HG03457 (cell line): ENCODE data around the gene ZSCAN29.

ENCODE experiments used
- ATAC-seq: cut with Tn5 transposase; IDR thresholded peaks from one replicate; pipeline ENCODE4 v1.9.1; 2021; ENCODE audit warnings: moderate number of reproducible peaks; ENCODE audit not compliant: unreplicated experiment

Gene ZSCAN29

DNA sequence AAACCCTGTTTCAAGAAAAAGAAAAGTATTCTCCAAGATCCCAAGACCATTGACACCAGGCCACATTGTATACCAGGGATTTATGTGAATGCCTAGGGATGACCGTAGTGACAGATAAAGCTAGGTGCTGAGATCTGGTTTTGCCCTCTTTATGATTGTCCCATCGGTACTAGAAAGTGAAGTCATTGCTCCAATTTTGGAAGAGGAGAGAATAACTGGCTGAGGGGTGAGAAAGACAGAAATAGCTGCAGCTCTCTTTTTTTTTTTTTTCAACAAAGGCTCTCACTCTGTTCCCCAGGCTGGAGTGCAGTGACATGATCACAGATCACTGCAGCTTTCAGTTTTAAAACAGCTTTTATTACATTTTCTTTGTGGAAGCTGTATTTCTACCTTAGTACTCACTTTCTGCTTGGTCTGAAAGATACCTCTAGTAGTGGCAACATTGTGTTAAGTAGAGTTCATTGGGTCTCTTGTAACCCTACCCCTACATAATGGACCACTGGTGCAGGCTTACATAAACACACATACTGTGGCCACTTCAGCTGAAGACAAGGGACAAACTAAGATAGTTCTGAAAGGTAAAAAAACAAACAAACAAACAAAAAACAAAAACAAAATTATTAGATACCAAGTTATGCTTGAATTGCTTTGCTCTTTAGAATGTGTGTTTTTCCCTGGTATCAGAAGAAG lies 18.0 kb downstream of the ZSCAN29 start:
- ATAC-seq: no peak

DNA sequence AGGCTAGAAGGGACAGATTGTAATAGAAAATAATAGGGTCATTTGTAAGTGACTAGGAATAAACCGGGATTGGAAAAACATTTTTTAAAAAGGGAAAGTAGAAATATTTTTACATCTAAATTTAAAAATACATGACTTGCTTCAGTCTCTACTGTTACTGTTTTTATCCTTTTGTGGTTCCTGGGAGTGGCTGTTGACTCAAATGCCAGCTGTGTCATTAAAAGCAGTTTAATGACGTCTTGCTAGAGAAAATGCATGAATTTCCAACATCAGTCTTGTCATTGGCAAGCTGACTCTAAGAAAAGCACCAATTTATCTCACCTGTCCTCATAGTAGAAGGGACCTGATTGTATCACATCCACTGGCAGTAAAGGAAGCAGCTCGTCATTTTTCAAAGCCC lies 23.7 kb downstream of the ZSCAN29 start:
- ATAC-seq: no peak

DNA sequence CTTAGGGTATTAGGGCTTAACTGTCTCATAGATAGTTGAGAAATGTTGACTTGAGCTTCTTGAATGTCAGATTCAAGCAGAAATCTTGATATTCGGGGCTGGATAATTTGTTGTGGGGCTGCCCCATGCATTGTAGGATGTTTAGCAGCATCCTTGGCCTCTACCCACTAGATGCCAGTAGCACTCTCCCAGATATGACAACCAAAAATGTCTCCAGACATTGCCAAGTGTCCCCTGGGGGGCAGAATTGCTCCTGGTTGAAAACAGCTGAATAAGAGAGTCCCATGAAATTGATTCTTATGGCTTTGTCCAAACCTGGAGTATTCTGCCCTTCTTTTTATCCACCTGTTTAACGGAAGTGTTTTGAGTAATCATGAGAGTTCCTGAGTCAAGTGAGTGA lies 24.5 kb downstream of the ZSCAN29 start:
- ATAC-seq: no peak

DNA sequence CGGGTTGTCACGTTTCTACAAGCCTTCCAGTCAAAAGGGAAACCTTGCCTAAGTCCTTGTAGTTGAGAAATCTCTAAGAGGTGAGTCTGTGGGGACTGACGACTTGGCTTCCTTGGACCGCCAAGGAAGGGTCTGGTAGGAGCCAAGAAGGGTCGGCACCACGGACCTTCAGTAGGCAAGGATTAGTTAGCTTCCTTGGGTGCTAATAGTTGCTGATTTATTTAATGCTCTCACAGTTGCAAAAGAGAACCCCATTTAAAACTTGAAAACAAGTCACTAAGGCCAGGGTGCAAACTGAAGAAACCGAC lies 40.1 kb downstream of the ZSCAN29 start:
- ATAC-seq: no peak

DNA sequence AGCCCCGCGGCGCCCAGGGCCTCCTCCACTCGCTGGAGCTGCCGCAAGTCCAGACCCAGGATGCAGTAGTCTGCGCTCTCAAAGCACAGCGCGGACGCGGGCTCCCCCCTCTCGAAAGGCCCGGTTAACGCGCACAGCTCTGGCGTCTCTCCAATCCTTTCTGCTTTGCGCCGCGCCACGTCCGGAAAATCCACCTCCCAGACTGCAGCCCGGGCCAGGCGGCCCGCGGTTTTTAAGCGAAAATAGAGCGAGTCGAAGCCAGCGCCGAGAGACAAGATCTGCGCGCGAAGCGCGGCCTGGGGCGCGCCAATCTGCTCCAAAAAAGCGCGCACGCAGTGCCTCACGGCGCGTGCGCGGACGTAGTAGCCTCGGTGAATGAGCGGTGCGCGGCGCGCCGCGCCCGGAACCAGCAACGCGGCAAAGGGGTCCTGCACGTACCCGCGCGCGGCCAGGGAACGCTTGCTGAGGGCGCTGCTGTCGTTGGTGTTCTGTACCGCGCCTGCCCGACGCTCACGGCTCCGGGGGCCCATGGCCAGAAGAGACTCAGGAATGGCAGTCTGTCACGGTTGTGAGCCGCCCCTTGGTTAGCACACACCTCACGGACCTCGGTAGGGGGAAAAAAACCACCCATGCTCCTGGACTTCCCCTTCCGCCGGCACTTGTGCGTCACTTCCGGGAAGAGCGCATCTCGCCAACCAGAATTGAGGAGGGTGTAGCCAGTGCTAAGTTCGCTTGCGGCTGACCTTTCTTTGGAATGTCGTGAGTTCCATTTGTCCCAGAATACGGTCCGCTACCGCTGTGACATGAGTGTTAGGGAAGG lies 40.7 kb downstream of the ZSCAN29 start, which contains the start of gene LCMT2:
TSS of gene LCMT2 (minus strand) at position 614 of the 820 bp plus-strand sequence. CDS start at position 530, 84 bp downstream.
- peak; percentile 82 for ATAC-seq

DNA sequence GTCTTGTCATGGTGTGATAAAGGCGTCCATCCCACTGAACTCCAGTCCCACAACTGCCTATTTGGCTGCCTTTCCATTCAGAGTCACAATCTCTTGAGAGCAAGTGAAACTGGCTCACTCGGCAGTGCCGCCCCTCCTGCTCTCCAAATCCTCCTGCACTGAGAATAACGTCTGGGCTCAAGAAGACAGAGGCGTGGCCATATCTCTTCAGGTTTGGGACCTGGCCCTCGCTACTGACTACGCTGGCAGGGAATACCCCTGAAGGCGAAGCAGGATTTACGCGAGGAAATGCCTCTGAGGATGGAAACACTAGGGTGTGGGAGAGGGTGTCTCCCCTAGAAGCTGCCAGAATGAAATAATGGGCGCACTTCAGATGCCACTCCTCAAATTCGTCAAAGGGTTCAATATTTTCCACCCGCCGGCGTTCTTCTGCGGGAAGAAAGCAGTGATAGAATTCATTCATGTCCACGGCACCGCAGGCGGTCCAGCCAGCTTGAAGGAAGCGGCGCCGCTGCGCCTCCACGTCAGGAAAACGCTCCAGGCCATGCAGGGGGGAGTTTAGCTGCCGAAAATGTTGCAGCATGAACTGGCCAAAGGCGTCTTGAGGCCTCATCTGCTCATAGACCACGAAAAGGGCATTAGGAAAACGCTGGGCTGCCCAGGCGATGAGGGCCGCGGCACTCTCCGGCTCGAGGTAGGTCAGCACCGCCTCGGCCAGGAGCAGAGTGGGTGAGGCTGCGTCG lies 41.5 kb downstream of the ZSCAN29 start:
- no peak for ATAC-seq

DNA sequence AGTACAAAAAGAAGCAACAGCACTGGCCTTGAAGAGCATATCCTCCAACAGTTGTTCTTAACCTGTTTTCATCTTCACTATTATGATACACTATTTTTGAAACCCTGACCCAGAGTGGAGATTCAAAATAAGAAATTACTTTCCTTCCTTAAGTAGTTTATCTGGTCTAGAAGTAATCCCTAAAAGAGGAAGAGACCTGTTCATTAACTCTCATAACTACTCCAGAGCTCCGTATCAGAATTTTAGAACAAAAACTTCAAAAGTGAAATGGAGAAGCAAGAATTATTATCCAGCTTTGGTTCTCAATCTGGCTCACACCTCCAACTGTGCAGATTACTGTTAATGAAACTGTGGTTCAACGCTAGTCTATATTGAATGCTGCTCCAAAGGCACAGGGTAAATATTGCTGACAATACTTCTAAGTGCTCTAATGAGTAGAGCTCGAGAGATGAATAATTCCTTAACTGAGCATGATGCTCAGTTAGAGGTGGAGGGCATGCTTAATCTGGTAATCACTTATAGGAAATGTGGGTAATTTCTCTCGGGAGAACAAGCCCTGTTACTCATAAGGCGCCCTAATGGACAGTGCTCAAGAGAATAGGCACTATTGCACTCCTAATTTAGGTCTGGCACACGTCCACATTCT lies 45.7 kb downstream of the ZSCAN29 start:
- ATAC-seq: no peak

DNA sequence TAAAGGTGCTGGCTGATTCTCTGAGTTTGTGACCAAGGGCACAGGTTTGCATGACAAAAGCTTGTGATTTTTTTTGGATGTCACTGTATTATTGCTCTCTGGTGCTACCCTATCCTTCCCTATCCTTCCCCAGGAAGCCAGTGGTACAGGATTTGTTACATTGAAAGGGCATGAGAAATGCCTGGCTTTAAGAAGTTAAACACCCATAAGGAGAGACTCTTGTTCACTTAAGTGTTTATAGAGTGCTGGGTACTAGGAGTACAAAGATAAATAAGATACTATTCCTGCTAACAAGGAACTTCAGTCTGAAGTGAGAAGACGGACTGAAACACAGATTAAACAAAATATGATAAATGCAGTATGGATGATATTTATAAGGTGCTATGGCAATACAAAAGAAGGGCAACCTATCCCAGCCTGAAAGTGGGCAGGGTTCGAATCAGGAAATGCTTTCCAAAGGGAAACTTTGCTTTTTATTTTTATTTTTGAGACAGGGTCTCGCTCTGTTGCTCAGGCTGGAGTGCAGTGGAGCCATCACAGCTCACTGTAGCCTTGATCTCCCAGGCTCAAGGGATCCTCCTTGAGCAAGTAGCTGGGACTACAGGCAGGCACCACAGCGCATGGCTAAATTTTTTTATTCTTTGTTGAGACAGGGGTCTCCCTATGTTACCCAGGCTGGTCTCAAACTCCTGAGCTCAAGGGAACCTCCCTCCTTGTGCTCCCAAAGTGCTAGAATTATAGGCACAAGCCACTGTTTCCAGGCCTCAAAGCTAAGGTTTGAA lies 51.7 kb downstream of the ZSCAN29 start:
- no peak for ATAC-seq

DNA sequence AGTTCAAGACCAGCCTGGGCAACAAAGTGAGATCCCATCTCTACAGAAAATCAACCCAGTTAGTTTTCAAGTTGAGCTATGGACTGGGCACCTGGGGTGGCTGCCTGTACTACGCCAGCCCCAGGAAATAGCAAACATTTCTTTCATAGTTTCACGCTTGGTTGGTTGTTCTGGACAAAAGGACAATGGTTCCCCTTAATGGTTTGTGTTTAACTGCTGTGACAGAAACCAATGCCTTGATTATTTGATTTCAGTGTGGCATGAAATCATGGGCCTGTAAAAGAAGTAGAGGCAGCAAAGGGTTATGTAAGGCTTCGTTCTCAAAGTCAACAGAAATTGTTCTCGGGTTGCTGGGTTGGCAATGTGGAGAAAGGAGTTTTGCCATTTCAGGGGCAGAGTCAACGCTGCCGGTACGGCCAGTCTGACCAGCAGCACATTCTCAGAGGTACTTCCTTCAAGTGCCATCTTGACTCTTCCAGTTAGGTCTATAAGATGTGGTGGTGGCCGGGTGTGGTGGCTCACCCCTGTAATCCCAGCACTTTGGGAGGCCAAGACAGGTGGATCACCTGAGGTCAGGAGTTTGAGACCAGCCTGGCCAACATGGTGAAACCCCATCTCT lies 53.2 kb downstream of the ZSCAN29 start:
- no peak for ATAC-seq

DNA sequence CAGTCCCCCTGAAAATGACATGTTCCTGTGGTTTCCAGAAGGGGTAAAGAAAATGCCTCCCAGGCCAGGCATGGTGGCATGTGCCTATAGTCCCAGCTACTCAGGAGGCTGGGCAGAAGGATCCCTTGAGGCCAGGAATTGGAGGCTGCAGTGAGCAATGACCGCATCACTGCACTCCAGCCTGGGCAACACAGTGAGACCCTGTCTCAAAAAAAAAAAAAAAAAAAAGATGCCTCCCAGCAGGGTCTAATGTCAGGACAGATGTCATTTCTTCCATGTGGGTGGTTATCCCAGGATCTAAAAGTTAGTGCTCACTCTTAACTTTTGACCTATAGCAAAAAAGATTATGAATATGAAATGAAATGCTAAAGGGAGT lies 53.9 kb downstream of the ZSCAN29 start:
- ATAC-seq: no peak

DNA sequence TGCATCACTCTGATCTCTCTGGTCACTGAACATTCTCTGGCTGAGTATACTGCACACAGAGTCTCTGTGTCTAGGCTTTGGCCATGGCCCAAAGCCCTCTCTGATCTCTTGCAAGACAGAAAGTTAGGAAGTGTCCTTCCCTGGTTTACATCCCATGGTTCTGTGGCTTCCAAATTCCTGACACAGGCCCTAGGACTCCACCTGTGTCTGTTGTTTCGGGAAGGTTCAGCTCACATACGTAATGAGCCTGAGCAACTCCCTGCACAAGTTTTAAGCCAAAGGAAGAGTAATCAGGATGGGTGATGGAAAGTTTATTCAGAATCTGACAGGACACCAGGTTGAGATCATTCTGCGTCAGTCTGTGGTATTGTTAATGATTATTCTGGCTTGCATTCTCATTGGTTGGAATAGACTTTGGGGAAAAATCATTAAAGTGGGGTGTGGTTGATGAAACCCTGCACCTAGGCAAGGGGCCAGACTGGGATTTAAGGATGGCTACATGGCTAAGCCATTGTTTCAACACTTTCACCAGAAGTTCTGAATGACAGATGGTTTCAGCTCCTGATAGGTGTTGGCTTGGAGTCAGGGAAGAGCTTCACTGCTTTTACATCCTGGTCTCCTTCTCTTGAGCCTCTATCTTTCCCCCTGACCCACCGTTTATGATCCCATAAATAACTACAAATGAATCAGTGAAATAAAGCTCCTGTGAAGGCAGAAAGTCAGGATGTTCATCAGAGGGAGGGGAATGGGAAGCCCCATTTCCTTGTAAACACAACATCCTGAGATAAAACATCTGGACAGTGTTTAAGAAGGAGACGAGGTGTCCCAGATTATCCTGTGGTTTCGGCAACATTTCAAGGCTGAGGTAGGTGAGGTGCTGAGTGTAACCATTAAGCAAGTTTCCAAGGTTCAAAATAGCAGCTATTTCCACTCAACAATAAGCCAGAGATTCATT lies 54.5 kb downstream of the ZSCAN29 start:
- no peak for ATAC-seq

DNA sequence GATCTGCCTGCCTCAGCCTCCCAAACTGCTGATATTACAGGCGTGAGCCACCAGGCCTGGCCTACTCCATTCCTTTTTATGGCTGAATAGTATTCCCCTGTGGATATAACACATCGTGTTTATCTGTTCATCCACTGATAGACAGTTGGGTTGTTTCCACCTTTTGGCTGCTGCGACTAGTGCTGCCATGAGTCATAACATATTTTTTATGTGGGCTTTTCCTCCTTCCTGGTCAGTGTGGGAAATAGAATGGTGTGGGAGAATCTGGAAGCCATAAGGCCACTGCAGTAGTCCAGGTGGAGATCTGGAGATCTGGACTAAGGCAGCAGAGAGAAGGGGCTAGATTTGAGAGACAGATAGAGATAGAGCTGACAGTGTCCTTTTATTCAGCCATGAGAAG lies 56.7 kb downstream of the ZSCAN29 start:
- ATAC-seq: no peak

DNA sequence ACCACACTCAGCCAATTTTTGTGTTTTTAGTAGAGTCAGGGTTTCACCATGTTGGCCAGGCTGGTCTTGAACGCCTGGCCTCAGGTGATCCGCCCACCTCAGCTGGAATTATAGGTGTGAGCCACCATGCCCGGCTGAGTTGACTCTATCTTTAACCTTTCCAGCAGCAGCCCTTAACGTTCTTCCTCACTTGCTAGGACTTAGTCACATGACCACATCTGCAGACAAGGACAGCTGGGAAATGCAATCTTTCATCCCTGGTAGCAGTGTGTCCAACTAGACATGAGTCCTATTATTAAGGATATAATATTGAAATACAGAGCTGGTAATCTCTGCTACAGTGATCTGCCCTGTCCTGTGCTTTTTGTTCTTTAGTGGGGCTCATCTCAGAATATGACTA lies 58.5 kb downstream of the ZSCAN29 start:
- no peak for ATAC-seq
